ENCODE measurements around the gene ZNF688. TPM values are rescaled to one million over a fixed set of nuclear protein-coding genes. Genes with fewer than 3 reads are reported as not detected.

ZNF688 gene
- 10 to 100 TPM in 1 of 6 experiments, 1 to 10 TPM in 5; 4.0 to 11.5 (median 6.5) TPM for total RNA-seq
- long read RNA-seq, partial matches to known transcripts = 0 of 1 reads
- long read RNA-seq, other reads (novel, unspliced or antisense) = 0 of 1 reads

DNA sequence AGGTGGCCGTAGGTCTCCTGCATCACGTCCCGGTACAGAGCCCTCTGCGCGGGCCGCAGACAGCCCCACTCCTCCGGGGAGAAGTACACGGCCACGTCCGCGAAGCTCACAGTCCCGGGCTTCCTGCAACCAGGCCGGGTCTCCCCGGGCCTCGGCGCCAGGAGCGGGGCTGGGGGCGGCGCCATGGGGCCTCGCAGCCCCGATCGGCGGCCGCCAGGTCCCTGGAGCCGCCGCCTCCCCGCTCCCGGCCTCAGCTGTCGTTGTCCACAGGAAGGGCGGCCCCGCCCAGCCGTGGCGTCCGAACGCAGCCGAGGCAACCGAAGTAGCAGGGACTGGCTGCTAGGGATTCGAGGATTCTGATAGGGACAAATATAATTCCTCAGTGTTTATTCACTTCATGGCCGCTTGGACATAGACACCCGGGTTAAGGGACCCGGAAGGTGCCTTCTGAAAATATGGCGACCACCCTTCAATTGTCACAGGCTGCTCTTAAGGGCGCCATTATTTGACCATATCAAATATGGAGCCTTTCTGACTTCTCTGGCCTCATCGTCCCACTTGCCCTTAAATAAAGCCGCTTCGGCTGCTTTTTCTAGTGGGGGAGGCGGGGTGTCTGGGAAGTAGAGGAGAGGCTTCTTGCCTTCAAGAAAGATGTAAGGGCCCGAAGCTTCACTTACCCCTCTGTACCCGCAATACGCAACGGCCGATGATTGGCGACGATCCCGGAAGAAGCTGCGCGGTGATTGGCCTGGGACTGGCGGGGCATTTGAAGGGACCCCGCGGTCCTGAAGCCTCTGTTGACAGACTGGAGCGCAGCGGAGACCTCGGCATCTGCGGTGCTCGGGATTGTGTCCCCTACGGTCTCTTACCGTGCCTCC is at the start of gene ZNF688:
Gene ZNF688 (minus strand): TSS at position 270 of the 878 bp plus-strand sequence. CDS start 85 bp downstream, at position 185.
- ATAC-seq (peak; percentile 75 to 87 (median 84)), DNase-seq (peak; percentile 91 to 92 (median 92))
- no peaks in the 10 kb centered on the region for H3K9me3 ChIP-seq
- H3K27me3 ChIP-seq = no peaks in the 10 kb centered on the region
- 0% methylated on average over 16 of the region's 67 CpGs for WGBS (ENCODE audit: insufficient coverage, low coverage, low lambda C conversion rate, missing lambda C conversion rate)
- no peaks in the 10 kb centered on the region for H3K36me3 ChIP-seq
- peaks cover 0 to 12% (median under 1%) of the 10 kb centered on the region in 4 donors for H3K4me1 ChIP-seq
- intact Hi-C loops (cut with DNase I) = no loop called here
- TF ChIP-seq, protein P1, sequence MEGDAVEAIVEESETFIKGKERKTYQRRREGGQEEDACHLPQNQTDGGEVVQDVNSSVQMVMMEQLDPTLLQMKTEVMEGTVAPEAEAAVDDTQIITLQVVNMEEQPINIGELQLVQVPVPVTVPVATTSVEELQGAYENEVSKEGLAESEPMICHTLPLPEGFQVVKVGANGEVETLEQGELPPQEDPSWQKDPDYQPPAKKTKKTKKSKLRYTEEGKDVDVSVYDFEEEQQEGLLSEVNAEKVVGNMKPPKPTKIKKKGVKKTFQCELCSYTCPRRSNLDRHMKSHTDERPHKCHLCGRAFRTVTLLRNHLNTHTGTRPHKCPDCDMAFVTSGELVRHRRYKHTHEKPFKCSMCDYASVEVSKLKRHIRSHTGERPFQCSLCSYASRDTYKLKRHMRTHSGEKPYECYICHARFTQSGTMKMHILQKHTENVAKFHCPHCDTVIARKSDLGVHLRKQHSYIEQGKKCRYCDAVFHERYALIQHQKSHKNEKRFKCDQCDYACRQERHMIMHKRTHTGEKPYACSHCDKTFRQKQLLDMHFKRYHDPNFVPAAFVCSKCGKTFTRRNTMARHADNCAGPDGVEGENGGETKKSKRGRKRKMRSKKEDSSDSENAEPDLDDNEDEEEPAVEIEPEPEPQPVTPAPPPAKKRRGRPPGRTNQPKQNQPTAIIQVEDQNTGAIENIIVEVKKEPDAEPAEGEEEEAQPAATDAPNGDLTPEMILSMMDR (IDR thresholded peaks at IDR 0.05) = no peak
- peak; percentile 53 for TF ChIP-seq POLR2A (IDR thresholded peaks at IDR 0.05)
- peak within 1 kb of the TSS; percentile 89 to 94 (median 91) for H3K27ac ChIP-seq
- H3K4me3 ChIP-seq = peak within 1 kb of the TSS; percentile 64 to 77 (median 72)

DNA sequence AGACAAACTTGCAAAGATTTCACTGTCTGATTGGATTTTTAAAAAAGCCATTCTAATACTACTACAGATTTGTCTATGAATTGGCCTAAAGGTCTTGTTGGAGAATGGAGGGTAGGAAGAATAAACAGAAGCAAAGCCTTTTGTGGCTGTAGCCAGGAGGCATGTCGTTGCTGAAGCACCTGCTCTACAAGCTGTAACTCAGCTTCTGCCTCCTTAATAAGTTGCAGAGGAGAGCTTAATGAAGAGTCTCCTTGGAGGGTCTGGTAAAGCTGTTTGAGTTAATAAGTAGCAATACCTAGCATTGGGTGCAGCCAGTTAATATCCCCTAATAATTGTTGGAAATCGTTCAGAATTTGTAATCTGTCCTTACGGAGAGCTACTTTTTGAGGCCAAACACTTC is 48.7 kb upstream of the ZNF688 start:
- TF ChIP-seq POLR2A (IDR thresholded peaks at IDR 0.05) = no peak
- TF ChIP-seq, protein P1 (IDR thresholded peaks at IDR 0.05) = no peak
- H3K27me3 ChIP-seq = no peaks in the 10 kb centered on the region
- intact Hi-C loops (cut with DNase I) = loop anchor here in 1 of 2 donors (10.0 kb wide), 1 partner anchor 195 kb away; no protein-coding TSS in a partner anchor
- DNase-seq (no peak), ATAC-seq (no peak)
- H3K4me1 ChIP-seq = peaks cover 0 to 23% (median 4%) of the 10 kb centered on the region in 4 donors
- no peak overlapping the region for H3K4me3 ChIP-seq
- no peaks in the 10 kb centered on the region for H3K9me3 ChIP-seq
- WGBS (ENCODE audit: insufficient coverage, low coverage, low lambda C conversion rate, missing lambda C conversion rate) = 57% methylated on average over 3 of the region's 3 CpGs
- H3K27ac ChIP-seq = no peak overlapping the region
- H3K36me3 ChIP-seq = no peaks in the 10 kb centered on the region

DNA sequence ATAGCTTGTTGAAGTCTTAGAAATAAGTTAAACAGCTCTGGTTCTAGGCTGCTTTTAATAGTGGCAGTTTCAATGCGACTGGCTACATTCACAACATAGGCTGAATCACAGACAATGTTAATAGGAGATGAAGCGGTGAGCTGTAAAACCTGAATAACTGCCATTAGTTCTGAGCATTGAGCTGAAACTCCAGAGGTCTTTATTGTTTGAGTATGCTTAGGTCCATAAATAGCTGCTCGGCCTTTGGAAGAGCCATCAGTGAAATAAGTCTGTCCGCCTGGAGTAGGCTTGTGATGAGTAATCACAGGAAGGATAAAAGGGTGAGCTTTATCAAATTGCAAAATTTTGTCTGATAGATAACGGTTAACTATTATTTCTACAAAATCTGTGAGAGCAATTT is 48.1 kb upstream of the ZNF688 start:
- WGBS (ENCODE audit: insufficient coverage, low coverage, low lambda C conversion rate, missing lambda C conversion rate) = 52% methylated on average over 4 of the region's 5 CpGs
- Histone ChIP-seq H3K4me3 (no peak overlapping the region), H3K27me3 (no peaks in the 10 kb centered on the region), H3K27ac (no peak overlapping the region), H3K4me1 (peaks cover 0 to 23% (median 4%) of the 10 kb centered on the region in 4 donors), H3K36me3 (no peaks in the 10 kb centered on the region), H3K9me3 (no peaks in the 10 kb centered on the region)
- DNase-seq = no peak
- intact Hi-C loops (cut with DNase I) = loop anchor here in 1 of 2 donors (10.0 kb wide), 1 partner anchor 195 kb away; no protein-coding TSS in a partner anchor
- peak in 2 of 4 donors; percentile 36 to 58 for ATAC-seq
- TF ChIP-seq, protein P1 (IDR thresholded peaks at IDR 0.05) = no peak
- TF ChIP-seq POLR2A (IDR thresholded peaks at IDR 0.05) = no peak

DNA sequence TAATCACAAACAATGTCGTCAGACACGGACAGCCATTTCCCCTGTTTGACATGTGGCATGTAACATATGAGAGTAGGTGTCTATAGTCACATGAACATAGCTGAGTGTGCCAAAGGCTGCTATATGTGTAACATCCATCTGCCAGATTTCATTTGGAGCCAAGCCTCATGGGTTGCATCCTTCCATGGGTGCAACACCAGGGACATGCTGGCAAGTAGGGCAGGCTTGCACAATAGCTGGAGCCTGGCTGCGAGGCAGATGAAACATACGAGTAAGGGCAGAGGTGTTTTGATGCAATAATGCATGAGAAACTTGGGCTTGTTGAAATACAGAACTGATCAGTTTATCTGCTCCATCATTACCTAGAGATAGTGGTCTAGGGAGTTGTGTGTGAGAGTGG is 47.7 kb upstream of the ZNF688 start:
- DNase-seq (peak; percentile 70 to 87 (median 84)), ATAC-seq (peak; percentile 70 to 88 (median 77))
- no peaks in the 10 kb centered on the region for H3K9me3 ChIP-seq
- H3K4me1 ChIP-seq = peaks cover 0 to 23% (median 4%) of the 10 kb centered on the region in 4 donors
- TF ChIP-seq, protein P1 (IDR thresholded peaks at IDR 0.05) = no peak
- TF ChIP-seq POLR2A (IDR thresholded peaks at IDR 0.05) = no peak
- 59% methylated on average over 4 of the region's 4 CpGs for WGBS (ENCODE audit: insufficient coverage, low coverage, low lambda C conversion rate, missing lambda C conversion rate)
- no peaks in the 10 kb centered on the region for H3K27me3 ChIP-seq
- no peak overlapping the region for H3K27ac ChIP-seq
- intact Hi-C loops (cut with DNase I) = no loop called here
- H3K4me3 ChIP-seq = no peak overlapping the region
- no peaks in the 10 kb centered on the region for H3K36me3 ChIP-seq

Measured in right lobe of liver (tissue), 6 donors.